ENCODE data around the gene NDUFS4. TPM values are rescaled to one million over a fixed set of nuclear protein-coding genes. Genes with fewer than 3 reads are reported as not detected.

NDUFS4 gene
- 50.4 and 71.8 TPM in 2 replicates for total RNA-seq

DNA sequence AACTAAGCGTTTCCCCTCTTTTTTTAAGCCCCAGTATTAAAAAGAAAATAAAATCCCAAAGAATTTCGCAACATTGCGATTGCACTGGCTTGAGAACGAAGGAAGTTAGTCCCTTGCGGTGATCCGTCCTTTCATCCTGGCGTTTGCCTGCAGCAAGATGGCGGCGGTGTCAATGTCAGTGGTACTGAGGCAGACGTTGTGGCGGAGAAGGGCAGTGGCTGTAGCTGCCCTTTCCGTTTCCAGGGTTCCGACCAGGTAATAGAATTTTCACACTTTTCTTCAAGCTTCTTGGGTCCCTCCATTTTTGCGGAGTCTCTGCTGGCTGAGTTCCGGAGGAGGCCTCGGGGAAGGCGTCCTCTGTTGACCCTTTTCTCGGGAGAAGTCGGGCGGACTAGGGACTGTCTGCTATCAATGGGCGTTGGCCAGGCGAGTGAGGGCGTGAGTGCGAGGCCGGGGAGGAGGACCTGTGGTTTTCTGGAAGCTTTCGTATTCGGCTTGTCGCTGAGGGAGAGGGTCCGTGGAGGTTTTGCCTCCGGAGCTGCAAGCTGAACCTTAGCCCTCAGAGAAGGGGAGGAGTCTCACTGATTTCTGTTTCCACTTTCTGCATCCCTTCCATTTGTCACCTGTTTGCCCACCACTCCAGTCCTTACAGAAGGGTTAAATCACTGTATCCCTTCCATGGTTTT is at the start of gene NDUFS4:
Gene NDUFS4 (plus strand): TSS at position 134 of the 686 bp plus-strand sequence. CDS start 24 bp downstream, at position 158.

Other genes starting within 250 kb of the NDUFS4 start
- gene FST, start 80.0 kb upstream of the NDUFS4 start, total RNA-seq, result 70.2 and 72.0 TPM in 2 replicates

Data from placental pericyte (primary cell).